Stimulated activated naive B cell treated with anti-CD40 and anti-IgM and Interleukin-4, amounts not matched to agents 10 μg/mL and 1 μg/mL and 100 μg/mL, for 72 hours (primary cell): ENCODE measurements around the gene CTNNBL1.
"Not testable (repeated sequence)": the region's sequence is repeated elsewhere in the genome, so short reads cannot be mapped to it uniquely, and the experiment has no call there.

Experiments
- ATAC-seq, 2 donors: fragments of 150-1000 bp; cut with Tn5 transposase; replicated peaks; 2 replicates each; pipeline ENCODE4 v1.10.0; 2021; ENCODE audit warnings: moderate library complexity in 1 of 2
- DNase-seq: peaks from one replicate; pipeline ENCODE4 v3.0.0; 2021
- H3K27ac Mint-ChIP-seq: one replicate; pipeline ENCODE4 v1.8.0; 2022; ENCODE audit warnings: mild to moderate bottlenecking, mixed read lengths
- H3K27me3 Mint-ChIP-seq, 2 donors: one replicate each; pipeline ENCODE4 v1.8.0; 2022; ENCODE audit warnings: mixed read lengths in 2 of 2
- H3K36me3 Mint-ChIP-seq, 2 donors: one replicate each; pipeline ENCODE4 v1.8.0; 2022; ENCODE audit warnings: mixed read lengths in 2 of 2, mild to moderate bottlenecking in 1 of 2
- H3K4me1 Mint-ChIP-seq, 2 donors: one replicate each; pipeline ENCODE4 v1.8.0; 2022; ENCODE audit warnings: mixed read lengths in 2 of 2, mild to moderate bottlenecking in 1 of 2
- H3K4me3 Mint-ChIP-seq, 2 donors: one replicate each; pipeline ENCODE4 v1.8.0; 2022; ENCODE audit warnings: mild to moderate bottlenecking in 2 of 2, mixed read lengths in 2 of 2, moderate library complexity in 1 of 2
- H3K9me3 Mint-ChIP-seq, 2 donors: one replicate each; pipeline ENCODE4 v1.8.0; 2022; ENCODE audit warnings: mixed read lengths in 2 of 2, mild to moderate bottlenecking in 1 of 2

The CTNNBL1 gene, protein sequence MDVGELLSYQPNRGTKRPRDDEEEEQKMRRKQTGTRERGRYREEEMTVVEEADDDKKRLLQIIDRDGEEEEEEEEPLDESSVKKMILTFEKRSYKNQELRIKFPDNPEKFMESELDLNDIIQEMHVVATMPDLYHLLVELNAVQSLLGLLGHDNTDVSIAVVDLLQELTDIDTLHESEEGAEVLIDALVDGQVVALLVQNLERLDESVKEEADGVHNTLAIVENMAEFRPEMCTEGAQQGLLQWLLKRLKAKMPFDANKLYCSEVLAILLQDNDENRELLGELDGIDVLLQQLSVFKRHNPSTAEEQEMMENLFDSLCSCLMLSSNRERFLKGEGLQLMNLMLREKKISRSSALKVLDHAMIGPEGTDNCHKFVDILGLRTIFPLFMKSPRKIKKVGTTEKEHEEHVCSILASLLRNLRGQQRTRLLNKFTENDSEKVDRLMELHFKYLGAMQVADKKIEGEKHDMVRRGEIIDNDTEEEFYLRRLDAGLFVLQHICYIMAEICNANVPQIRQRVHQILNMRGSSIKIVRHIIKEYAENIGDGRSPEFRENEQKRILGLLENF

GRCh38 chr20:37693635-37694626, at the start of gene CTNNBL1:
TSS of gene CTNNBL1 (plus strand) at chr20:37694030. CDS start at chr20:37694123, 93 bp downstream.
- ATAC-seq (peak; percentile 80 to 83), DNase-seq (peak; percentile 95)
- Mint-ChIP-seq H3K27me3 (peaks cover 6 to 27% of the 10 kb centered on the region in 2 donors), H3K36me3 (peaks cover 16 to 22% of the 10 kb centered on the region in 2 donors), H3K9me3 (no peaks in the 10 kb centered on the region), H3K4me3 (peak within 1 kb of the TSS; percentile 90 to 94), H3K27ac (peak within 1 kb of the TSS; percentile 91), H3K4me1 (peaks cover 14 to 29% of the 10 kb centered on the region in 2 donors)

DNA sequence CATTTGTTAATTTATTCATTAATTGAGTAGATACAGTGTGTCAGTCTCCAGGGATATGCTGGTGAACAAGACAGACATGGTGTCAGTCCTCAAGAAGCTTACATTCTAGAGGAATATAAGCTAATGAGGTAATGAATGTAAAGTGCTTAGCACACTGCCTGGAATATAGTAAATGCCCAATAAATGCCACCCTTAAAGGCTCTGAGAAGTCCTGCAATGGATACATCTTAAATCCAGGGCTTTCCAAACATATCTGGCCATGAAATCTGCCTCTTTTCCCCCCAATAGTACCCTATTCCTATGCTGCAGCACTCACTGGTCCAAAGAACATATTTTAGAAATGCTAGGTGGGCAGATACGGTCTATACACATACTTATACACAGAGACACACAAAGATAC, 49.2 kb upstream of the CTNNBL1 start:
- Mint-ChIP-seq H3K9me3 (no peaks in the 10 kb centered on the region), H3K27me3 (peaks cover 40 to 66% of the 10 kb centered on the region in 2 donors), H3K27ac (no peak overlapping the region), H3K36me3 (no peaks in the 10 kb centered on the region), H3K4me3 (no peak overlapping the region), H3K4me1 (no peaks in the 10 kb centered on the region)
- no peak for ATAC-seq
- no peak for DNase-seq

- peaks cover 24 to 56% of the 10 kb centered on the region in 2 donors for H3K27me3 Mint-ChIP-seq
- DNase-seq: no peak
- H3K27ac Mint-ChIP-seq: peak overlapping the region; percentile 6
- H3K9me3 Mint-ChIP-seq: no peaks in the 10 kb centered on the region
- no peak overlapping the region for H3K4me3 Mint-ChIP-seq
- no peak for ATAC-seq
- H3K36me3 Mint-ChIP-seq: no peaks in the 10 kb centered on the region
- peaks cover 0 to 6% of the 10 kb centered on the region in 2 donors for H3K4me1 Mint-ChIP-seq
Measured at GRCh38 chr20:37647946-37648345, 45.9 kb upstream of the CTNNBL1 start.

GRCh38 chr20:37649017-37649416, 44.8 kb upstream of the CTNNBL1 start:
- Mint-ChIP-seq H3K9me3 (no peaks in the 10 kb centered on the region), H3K27me3 (peaks cover 24 to 47% of the 10 kb centered on the region in 2 donors), H3K4me3 (no peak overlapping the region), H3K27ac (no peak overlapping the region), H3K36me3 (no peaks in the 10 kb centered on the region), H3K4me1 (peaks cover 2 to 6% of the 10 kb centered on the region in 2 donors)
- DNase-seq: no peak
- ATAC-seq: no peak

- no peaks in the 10 kb centered on the region for H3K9me3 Mint-ChIP-seq
- no peak for DNase-seq
- H3K27me3 Mint-ChIP-seq: peaks cover 23 to 43% of the 10 kb centered on the region in 2 donors
- H3K4me3 Mint-ChIP-seq: no peak overlapping the region
- H3K36me3 Mint-ChIP-seq: no peaks in the 10 kb centered on the region
- no peak for ATAC-seq
- H3K4me1 Mint-ChIP-seq: peaks cover 2 to 6% of the 10 kb centered on the region in 2 donors
- H3K27ac Mint-ChIP-seq: no peak overlapping the region
Measured at GRCh38 chr20:37649676-37650370, 44.0 kb upstream of the CTNNBL1 start.

GRCh38 chr20:37650661-37651060, 43.2 kb upstream of the CTNNBL1 start:
- H3K4me1 Mint-ChIP-seq: peaks cover 2 to 6% of the 10 kb centered on the region in 2 donors
- peaks cover 0 to 2% of the 10 kb centered on the region in 2 donors for H3K36me3 Mint-ChIP-seq

GRCh38 chr20:37651932-37652331, 41.9 kb upstream of the CTNNBL1 start:
- peaks cover 0 to 2% of the 10 kb centered on the region in 2 donors for H3K36me3 Mint-ChIP-seq
- peak overlapping the region; percentile 6 for H3K27ac Mint-ChIP-seq
- ATAC-seq: peak; percentile 88 to 90
- no peaks in the 10 kb centered on the region for H3K9me3 Mint-ChIP-seq
- no peak overlapping the region for H3K4me3 Mint-ChIP-seq
- peaks cover 2 to 6% of the 10 kb centered on the region in 2 donors for H3K4me1 Mint-ChIP-seq
- H3K27me3 Mint-ChIP-seq: peaks cover 25 to 38% of the 10 kb centered on the region in 2 donors
- DNase-seq: peak; percentile 9

More at GRCh38 chr20:37650661-37651060, 43.2 kb upstream of the CTNNBL1 start:
- ATAC-seq (no peak), DNase-seq (no peak)
- no peak overlapping the region for H3K27ac Mint-ChIP-seq
- H3K9me3 Mint-ChIP-seq: no peaks in the 10 kb centered on the region
- H3K4me3 Mint-ChIP-seq: no peak overlapping the region
- H3K27me3 Mint-ChIP-seq: peaks cover 21 to 35% of the 10 kb centered on the region in 2 donors

DNA sequence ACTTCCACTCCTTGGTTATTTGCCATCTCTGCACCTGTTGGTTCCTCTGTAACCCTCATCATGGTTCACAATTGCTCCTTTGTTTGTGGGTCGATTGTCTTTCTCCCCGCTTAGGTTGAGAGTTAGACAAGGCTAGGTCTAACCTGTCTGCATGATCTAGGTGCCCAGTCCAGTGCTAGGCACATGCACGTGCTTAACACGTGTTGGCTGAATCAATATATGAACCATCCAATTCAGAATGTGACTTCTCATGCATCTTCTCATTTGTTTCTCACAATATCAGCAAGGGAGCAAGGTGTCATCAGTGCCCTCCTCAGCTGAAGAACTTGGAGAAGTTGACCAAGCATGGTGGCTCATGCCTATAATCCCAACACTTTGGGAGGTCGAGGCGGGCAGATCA, 36.9 kb upstream of the CTNNBL1 start:
- Mint-ChIP-seq H3K27ac (no peak overlapping the region), H3K4me3 (no peak overlapping the region), H3K4me1 (peaks cover under 1 to 2% of the 10 kb centered on the region in 2 donors), H3K27me3 (peaks cover 23% of the 10 kb centered on the region in 2 donors), H3K36me3 (peaks cover 0 to 2% of the 10 kb centered on the region in 2 donors), H3K9me3 (no peaks in the 10 kb centered on the region)
- DNase-seq (no peak), ATAC-seq (no peak)

- Mint-ChIP-seq H3K9me3 (no peaks in the 10 kb centered on the region), H3K4me1 (peaks cover 0 to 2% of the 10 kb centered on the region in 2 donors), H3K27ac (no peak overlapping the region), H3K36me3 (peaks cover 0 to 2% of the 10 kb centered on the region in 2 donors), H3K27me3 (peaks cover 25 to 29% of the 10 kb centered on the region in 2 donors), H3K4me3 (no peak overlapping the region)
- DNase-seq (no peak), ATAC-seq (no peak)
Measured at GRCh38 chr20:37657924-37658804, 35.7 kb upstream of the CTNNBL1 start.

- Mint-ChIP-seq H3K27me3 (peaks cover 22 to 24% of the 10 kb centered on the region in 2 donors), H3K36me3 (peaks cover 3 to 4% of the 10 kb centered on the region in 2 donors), H3K9me3 (peaks cover 0 to 3% of the 10 kb centered on the region in 2 donors), H3K4me1 (no peaks in the 10 kb centered on the region), H3K27ac (no peak overlapping the region), H3K4me3 (no peak overlapping the region)
- DNase-seq: no peak
- no peak for ATAC-seq
Measured at GRCh38 chr20:37661519-37661918, 32.3 kb upstream of the CTNNBL1 start.

DNA sequence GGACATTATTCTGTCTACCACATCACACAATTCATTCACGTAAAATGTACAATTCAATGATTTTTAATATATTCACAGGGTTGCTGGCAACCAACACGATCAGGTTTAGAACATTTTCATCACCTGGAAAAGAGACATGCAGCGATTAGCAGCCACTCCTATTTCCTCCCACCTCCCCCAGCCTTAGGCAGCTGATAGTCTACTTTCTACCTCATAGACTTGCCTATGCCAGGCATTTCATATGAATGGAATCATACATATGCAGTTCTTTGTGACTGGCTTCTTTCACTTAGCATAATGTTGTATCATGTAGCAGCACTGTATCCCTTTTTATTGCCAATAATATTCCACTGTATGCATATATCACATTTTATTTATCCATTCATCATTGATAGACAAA, 31.5 kb upstream of the CTNNBL1 start:
- Mint-ChIP-seq H3K36me3 (peaks cover 3 to 4% of the 10 kb centered on the region in 2 donors), H3K4me1 (no peaks in the 10 kb centered on the region), H3K27ac (no peak overlapping the region), H3K27me3 (peaks cover 14 to 19% of the 10 kb centered on the region in 2 donors), H3K4me3 (no peak overlapping the region), H3K9me3 (peaks cover 0 to 3% of the 10 kb centered on the region in 2 donors)
- ATAC-seq: no peak
- DNase-seq: no peak

DNA sequence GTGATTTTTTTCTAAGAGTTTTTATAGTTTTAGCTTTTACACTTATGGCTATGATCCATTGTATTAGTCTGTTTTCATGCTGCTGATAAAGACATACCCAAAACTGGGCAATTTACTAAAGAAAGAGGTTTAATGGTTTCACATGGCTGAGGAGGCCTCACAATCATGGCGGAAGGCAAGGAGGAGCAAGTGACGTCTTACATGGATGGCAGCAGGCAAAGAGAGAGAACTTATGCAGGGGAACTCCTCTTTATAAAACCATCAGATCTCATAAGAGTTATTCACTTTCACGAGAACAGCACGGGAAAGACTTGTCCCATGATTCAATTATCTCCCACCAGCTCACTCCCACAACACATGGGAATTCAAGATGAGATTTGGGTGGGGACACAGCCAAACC, 29.2 kb upstream of the CTNNBL1 start:
- H3K4me3 Mint-ChIP-seq, H3K9me3 Mint-ChIP-seq, ATAC-seq, H3K27ac Mint-ChIP-seq, H3K36me3 Mint-ChIP-seq, H3K4me1 Mint-ChIP-seq, DNase-seq: not testable (repeated sequence)
- peaks cover 19 to 28% of the 10 kb centered on the region in 2 donors for H3K27me3 Mint-ChIP-seq

GRCh38 chr20:37668166-37668565, 25.7 kb upstream of the CTNNBL1 start:
- ATAC-seq (no peak), DNase-seq (no peak)
- H3K27me3 Mint-ChIP-seq: peaks cover 25 to 35% of the 10 kb centered on the region in 2 donors
- H3K36me3 Mint-ChIP-seq: peaks cover 3 to 4% of the 10 kb centered on the region in 2 donors
- H3K9me3 Mint-ChIP-seq: peaks cover 0 to 3% of the 10 kb centered on the region in 2 donors
- peaks cover 4 to 8% of the 10 kb centered on the region in 2 donors for H3K4me1 Mint-ChIP-seq
- no peak overlapping the region for H3K4me3 Mint-ChIP-seq
- H3K27ac Mint-ChIP-seq: no peak overlapping the region
